HepG2 (cell line): ENCODE results near the gene ST6GALNAC2. TPM values are rescaled to one million over a fixed set of nuclear protein-coding genes. Genes with fewer than 3 reads are reported as not detected.
A peak's percentile ranks its signal among the peaks of the same experiment; 100 is the strongest.

Experiments
- BRCA1 ChIP-seq: sonication (generic); formaldehyde crosslinking; IDR thresholded peaks from 2 replicates; pipeline ENCODE4 v1.4.0; 2020; ENCODE audit warnings: missing genetic modification reagents
- EZH2 ChIP-seq: conservative IDR thresholded peaks from 2 replicates; pipeline ENCODE4 v1.6.1; 2012; ENCODE audit warnings: mild to moderate bottlenecking, low read depth, low read length, moderate library complexity
- FOXO1 ChIP-seq: sonication (generic); formaldehyde crosslinking; IDR thresholded peaks from 2 replicates; pipeline ENCODE4 v1.4.0; 2020; ENCODE audit warnings: missing genetic modification reagents
- HOXA3 ChIP-seq: sonication (generic); formaldehyde crosslinking; IDR thresholded peaks from 2 replicates; pipeline ENCODE4 v1.5.0; 2020; ENCODE audit warnings: missing genetic modification reagents
- MXI1 ChIP-seq: IDR thresholded peaks from 3 replicates; pipeline ENCODE4 v1.6.1; 2012; ENCODE audit warnings: low read depth, low read length, inconsistent platforms, borderline replicate concordance
- NR2F2 ChIP-seq: IDR thresholded peaks from 2 replicates; pipeline ENCODE4 v1.6.1; 2012; ENCODE audit warnings: low read depth, inconsistent platforms, borderline replicate concordance
- TEAD2 ChIP-seq: sonication (generic); formaldehyde crosslinking; IDR thresholded peaks from 2 replicates; pipeline ENCODE4 v1.9.0; 2021; ENCODE audit warnings: missing genetic modification reagents
- ZFP36 ChIP-seq: fragments of 150-350 bp; IDR thresholded peaks from 2 replicates; pipeline ENCODE4 v1.6.1; 2018; ENCODE audit warnings: borderline replicate concordance, low read length, low read depth; ENCODE audit not compliant: partially characterized antibody
- ZFY ChIP-seq: sonication (generic); formaldehyde crosslinking; IDR thresholded peaks from 2 replicates; pipeline ENCODE4 v1.4.0; 2020; ENCODE audit warnings: missing genetic modification reagents
- ZNF839 ChIP-seq: sonication (generic); formaldehyde crosslinking; IDR thresholded peaks from 2 replicates; pipeline ENCODE4 v1.4.0; 2020; ENCODE audit warnings: missing genetic modification reagents, mild to moderate bottlenecking, borderline replicate concordance
- polyA plus RNA-seq, 8 experiments: library from polyadenylated mRNA; depleted of rRNA in 3 of 8; stranded (reverse) in 7 of 8; unstranded in 1 of 8; fragments of >200 nt; fragmentation: Illumina TruSeq in 4 of 8; extraction: Trizol in 4 of 8; gene quantifications; 2 replicates each; pipeline versions ENCODE4 v1.2.1 to v1.2.3, GENCODE V29; 2011 to 2016; ENCODE audit warnings: low read depth in 4 of 8, missing spikeins in 1 of 8, mixed read lengths in 1 of 8; ENCODE audit not compliant: insufficient read depth in 1 of 8
- total RNA-seq, 5 experiments: library from RNA; depleted of rRNA; stranded (reverse); fragments of >200 nt; fragmentation: Illumina TruSeq; extraction: Trizol; gene quantifications; 2 replicates each; pipeline ENCODE4 v1.2.3, GENCODE V29; 2016; ENCODE audit warnings: low read depth in 1 of 5
- TF ChIP-seq, protein P1 (sequence below): fragments of 450-650 bp; IDR thresholded peaks from 2 replicates; pipeline ENCODE4 v1.6.1; 2016
- TF ChIP-seq, protein P2 (sequence below): IDR thresholded peaks from 2 replicates; pipeline ENCODE4 v1.6.1; 2018; ENCODE audit warnings: missing genetic modification reagents
- TF ChIP-seq, protein P3 (sequence below): sonication (generic); formaldehyde crosslinking; IDR thresholded peaks from 2 replicates; pipeline ENCODE4 v1.4.0; 2020; ENCODE audit warnings: low read depth, missing genetic modification reagents
- TF ChIP-seq, protein P4 (sequence below): sonication (generic); formaldehyde crosslinking; IDR thresholded peaks from 2 replicates; pipeline ENCODE4 v1.5.0; 2020; ENCODE audit warnings: mild to moderate bottlenecking, missing genetic modification reagents, borderline replicate concordance
- TF ChIP-seq, protein P5 (sequence below): sonication (generic); formaldehyde crosslinking; IDR thresholded peaks from 2 replicates; pipeline ENCODE4 v1.5.1; 2020; ENCODE audit warnings: missing genetic modification reagents, mild to moderate bottlenecking, borderline replicate concordance
- TF ChIP-seq, protein P6 (sequence below): sonication (generic); formaldehyde crosslinking; IDR thresholded peaks from 2 replicates; pipeline ENCODE4 v1.9.0; 2022; ENCODE audit warnings: low read depth, missing genetic modification reagents
- TF ChIP-seq, protein P7 (sequence below): IDR thresholded peaks from 2 replicates; pipeline ENCODE4 v1.6.1; 2016; ENCODE audit warnings: mild to moderate bottlenecking, missing biosample characterization, missing genetic modification reagents

The ST6GALNAC2 gene
- total and polyA plus RNA-seq, 2 of the 13 experiments (the other 11 are each of a cell fraction or from before 2014, with no cell fraction given), result 0.12 to 0.49 TPM

DNA sequence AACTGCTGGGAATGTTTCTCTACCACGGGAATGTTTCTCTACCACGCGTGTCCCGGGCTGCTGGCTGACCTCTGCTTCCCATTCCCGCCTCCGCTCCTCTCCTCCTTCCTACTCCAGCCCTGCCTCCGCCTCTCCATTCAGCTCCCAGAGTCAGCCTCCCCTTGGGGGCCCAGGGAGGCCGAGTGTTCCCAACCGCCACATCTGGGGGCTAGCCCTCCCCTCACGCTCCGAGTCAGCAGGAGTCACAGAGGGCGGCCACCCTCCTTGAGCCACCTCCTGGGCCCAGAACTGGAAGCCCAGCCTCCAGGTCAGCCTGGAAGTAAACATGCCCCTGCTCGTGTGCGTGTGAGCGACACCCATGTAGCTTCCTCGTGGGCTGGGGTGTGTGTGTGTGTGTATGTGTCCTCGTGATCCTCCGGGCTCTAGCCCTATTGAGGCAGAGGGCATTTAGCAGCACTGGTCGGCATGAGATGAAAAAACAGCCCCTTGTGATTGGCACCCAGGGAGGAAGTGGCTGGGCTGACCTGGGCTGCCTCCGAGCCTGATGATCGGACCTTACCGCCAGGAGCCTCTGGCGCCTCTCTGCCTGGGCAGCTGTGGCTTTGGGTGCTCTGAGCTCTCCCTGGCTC lies 55.5 kb downstream of the ST6GALNAC2 start (continued):
- TF ChIP-seq, protein P1, sequence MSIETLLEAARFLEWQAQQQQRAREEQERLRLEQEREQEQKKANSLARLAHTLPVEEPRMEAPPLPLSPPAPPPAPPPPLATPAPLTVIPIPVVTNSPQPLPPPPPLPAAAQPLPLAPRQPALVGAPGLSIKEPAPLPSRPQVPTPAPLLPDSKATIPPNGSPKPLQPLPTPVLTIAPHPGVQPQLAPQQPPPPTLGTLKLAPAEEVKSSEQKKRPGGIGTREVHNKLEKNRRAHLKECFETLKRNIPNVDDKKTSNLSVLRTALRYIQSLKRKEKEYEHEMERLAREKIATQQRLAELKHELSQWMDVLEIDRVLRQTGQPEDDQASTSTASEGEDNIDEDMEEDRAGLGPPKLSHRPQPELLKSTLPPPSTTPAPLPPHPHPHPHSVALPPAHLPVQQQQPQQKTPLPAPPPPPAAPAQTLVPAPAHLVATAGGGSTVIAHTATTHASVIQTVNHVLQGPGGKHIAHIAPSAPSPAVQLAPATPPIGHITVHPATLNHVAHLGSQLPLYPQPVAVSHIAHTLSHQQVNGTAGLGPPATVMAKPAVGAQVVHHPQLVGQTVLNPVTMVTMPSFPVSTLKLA, result peak; percentile 52
- TF ChIP-seq, protein P2, sequence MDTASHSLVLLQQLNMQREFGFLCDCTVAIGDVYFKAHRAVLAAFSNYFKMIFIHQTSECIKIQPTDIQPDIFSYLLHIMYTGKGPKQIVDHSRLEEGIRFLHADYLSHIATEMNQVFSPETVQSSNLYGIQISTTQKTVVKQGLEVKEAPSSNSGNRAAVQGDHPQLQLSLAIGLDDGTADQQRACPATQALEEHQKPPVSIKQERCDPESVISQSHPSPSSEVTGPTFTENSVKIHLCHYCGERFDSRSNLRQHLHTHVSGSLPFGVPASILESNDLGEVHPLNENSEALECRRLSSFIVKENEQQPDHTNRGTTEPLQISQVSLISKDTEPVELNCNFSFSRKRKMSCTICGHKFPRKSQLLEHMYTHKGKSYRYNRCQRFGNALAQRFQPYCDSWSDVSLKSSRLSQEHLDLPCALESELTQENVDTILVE (CRISPR knock-in tag), result no peak
- TF ChIP-seq NR2F2, result no peak
- TF ChIP-seq FOXO1 (CRISPR knock-in tag), result no peak
- TF ChIP-seq, protein P3, sequence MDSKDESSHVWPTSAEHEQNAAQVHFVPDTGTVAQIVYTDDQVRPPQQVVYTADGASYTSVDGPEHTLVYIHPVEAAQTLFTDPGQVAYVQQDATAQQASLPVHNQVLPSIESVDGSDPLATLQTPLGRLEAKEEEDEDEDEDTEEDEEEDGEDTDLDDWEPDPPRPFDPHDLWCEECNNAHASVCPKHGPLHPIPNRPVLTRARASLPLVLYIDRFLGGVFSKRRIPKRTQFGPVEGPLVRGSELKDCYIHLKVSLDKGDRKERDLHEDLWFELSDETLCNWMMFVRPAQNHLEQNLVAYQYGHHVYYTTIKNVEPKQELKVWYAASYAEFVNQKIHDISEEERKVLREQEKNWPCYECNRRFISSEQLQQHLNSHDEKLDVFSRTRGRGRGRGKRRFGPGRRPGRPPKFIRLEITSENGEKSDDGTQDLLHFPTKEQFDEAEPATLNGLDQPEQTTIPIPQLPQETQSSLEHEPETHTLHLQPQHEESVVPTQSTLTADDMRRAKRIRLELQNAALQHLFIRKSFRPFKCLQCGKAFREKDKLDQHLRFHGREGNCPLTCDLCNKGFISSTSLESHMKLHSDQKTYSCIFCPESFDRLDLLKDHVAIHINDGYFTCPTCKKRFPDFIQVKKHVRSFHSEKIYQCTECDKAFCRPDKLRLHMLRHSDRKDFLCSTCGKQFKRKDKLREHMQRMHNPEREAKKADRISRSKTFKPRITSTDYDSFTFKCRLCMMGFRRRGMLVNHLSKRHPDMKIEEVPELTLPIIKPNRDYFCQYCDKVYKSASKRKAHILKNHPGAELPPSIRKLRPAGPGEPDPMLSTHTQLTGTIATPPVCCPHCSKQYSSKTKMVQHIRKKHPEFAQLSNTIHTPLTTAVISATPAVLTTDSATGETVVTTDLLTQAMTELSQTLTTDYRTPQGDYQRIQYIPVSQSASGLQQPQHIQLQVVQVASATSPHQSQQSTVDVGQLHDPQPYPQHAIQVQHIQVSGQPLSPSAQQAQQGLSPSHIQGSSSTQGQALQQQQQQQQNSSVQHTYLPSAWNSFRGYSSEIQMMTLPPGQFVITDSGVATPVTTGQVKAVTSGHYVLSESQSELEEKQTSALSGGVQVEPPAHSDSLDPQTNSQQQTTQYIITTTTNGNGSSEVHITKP, result no peak
- TF ChIP-seq, protein P4, sequence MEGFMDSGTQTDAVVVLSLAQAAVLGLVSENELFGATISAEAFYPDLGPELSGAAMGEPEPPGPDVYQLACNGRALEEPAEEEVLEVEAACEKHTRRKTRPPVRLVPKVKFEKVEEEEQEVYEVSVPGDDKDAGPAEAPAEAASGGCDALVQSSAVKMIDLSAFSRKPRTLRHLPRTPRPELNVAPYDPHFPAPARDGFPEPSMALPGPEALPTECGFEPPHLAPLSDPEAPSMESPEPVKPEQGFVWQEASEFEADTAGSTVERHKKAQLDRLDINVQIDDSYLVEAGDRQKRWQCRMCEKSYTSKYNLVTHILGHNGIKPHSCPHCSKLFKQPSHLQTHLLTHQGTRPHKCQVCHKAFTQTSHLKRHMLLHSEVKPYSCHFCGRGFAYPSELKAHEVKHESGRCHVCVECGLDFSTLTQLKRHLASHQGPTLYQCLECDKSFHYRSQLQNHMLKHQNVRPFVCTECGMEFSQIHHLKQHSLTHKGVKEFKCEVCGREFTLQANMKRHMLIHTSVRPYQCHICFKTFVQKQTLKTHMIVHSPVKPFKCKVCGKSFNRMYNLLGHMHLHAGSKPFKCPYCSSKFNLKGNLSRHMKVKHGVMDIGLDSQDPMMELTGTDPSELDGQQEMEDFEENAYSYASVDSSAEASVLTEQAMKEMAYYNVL (CRISPR knock-in tag), result no peak
- TF ChIP-seq, protein P5, sequence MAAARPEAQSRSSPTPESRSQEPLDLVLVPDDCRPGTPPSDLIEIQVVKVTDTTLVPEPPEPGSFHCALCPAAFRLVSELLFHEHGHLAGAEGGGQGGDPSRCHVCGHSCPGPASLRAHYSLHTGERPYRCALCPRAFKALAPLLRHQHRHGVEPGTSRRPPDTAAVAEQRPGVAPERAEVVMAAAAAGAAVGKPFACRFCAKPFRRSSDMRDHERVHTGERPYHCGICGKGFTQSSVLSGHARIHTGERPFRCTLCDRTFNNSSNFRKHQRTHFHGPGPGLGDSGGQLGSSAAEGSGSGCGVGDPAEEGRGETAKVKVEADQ (CRISPR knock-in tag), result no peak
- TF ChIP-seq ZNF839 (CRISPR knock-in tag), result 0 out of 2 replicates have a peak, but pooled peaks have one; percentile 5
- TF ChIP-seq, protein P6, sequence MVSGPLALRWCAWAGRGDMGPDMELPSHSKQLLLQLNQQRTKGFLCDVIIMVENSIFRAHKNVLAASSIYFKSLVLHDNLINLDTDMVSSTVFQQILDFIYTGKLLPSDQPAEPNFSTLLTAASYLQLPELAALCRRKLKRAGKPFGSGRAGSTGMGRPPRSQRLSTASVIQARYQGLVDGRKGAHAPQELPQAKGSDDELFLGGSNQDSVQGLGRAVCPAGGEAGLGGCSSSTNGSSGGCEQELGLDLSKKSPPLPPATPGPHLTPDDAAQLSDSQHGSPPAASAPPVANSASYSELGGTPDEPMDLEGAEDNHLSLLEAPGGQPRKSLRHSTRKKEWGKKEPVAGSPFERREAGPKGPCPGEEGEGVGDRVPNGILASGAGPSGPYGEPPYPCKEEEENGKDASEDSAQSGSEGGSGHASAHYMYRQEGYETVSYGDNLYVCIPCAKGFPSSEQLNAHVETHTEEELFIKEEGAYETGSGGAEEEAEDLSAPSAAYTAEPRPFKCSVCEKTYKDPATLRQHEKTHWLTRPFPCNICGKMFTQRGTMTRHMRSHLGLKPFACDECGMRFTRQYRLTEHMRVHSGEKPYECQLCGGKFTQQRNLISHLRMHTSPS (CRISPR knock-in tag), result peak; percentile 34; the same call in 1 of the 2 replicates
- no peak for TF ChIP-seq MXI1
- peak; percentile 11 for TF ChIP-seq HOXA3 (CRISPR knock-in tag)
- TF ChIP-seq, protein P7, sequence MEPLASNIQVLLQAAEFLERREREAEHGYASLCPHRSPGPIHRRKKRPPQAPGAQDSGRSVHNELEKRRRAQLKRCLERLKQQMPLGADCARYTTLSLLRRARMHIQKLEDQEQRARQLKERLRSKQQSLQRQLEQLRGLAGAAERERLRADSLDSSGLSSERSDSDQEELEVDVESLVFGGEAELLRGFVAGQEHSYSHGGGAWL (CRISPR knock-in tag), result no peak; the same call in 1 of the 2 replicates
- TF ChIP-seq TEAD2 (CRISPR knock-in tag), result no peak
- TF ChIP-seq EZH2, result no peak
- no peak for TF ChIP-seq ZFY (CRISPR knock-in tag)
- no peak for TF ChIP-seq BRCA1 (CRISPR knock-in tag)
- no peak for TF ChIP-seq ZFP36
